K562 (cell line): ENCODE measurements around the gene METTL14. TPM values are rescaled to one million over a fixed set of nuclear protein-coding genes. Genes with fewer than 3 reads are reported as not detected.

ENCODE experiments used
- ATAC-seq: fragments of 200-7000 bp; cut with Tn5 transposase; 3 replicates; pipeline ENCODE4 v1.9.1; 2020; ENCODE audit warnings: moderate library complexity
- BruUV-seq: library from RNA; stranded (reverse); fragments of 400-500 nt; replicated peaks from 2 replicates; lab custom pipeline; 2021; lab: Mats Ljungman, UMichigan
- CTCF ChIA-PET: fragments of 300-600 bp; formaldehyde crosslinking; extraction: SDS; loops from one replicate; lab custom pipeline; 2021; ENCODE audit warnings: low intra/inter-chr PET ratio; lab: Yijun Ruan, JAX
- POLR2A ChIA-PET: fragments of 300-600, 350-650 bp; sonication (Branson Sonifier 250); formaldehyde crosslinking; extraction: SDS; loops from one replicate; lab custom pipeline; 2021; ENCODE audit warnings: antibody characterized with exemption, inconsistent platforms; lab: Yijun Ruan, JAX
- DNase-seq, 4 experiments: peaks; one replicate each; pipeline versions ENCODE4 v3.0.0 to v3.0.0-alpha.2; 2011 to 2018; ENCODE audit warnings: low spot score in 3 of 4, mixed read lengths in 3 of 4; ENCODE audit errors: extremely low read depth in 1 of 4
- FAIRE-seq: peaks from 2 replicates; lab custom pipeline; 2011; peaks lifted over from hg19 to GRCh38; lab: Jason Lieb, UNC
- H2AFZ ChIP-seq: 2 replicates; pipeline ENCODE4 v1.6.0; 2011; ENCODE audit warnings: low read depth, low read length, control low read depth, inconsistent platforms
- H3K27ac ChIP-seq: fragments of 200-600 bp; 3 replicates; pipeline ENCODE4 v1.8.0; 2011; ENCODE audit warnings: low read depth, mild to moderate bottlenecking, control low read depth, inconsistent platforms, low read length, moderate library complexity, mixed read lengths; ENCODE audit errors: extremely low read depth
- H3K27me3 ChIP-seq, 2 experiments: fragments of 300-600 bp in 1 of 2; 2 replicates in 1 of 2; 3 replicates in 1 of 2; pipeline versions ENCODE4 v1.6.0 to v1.8.0; 2011; ENCODE audit warnings: inconsistent platforms in 2 of 2, low read length in 2 of 2, mild to moderate bottlenecking in 1 of 2, mixed read lengths in 1 of 2, moderate library complexity in 1 of 2; ENCODE audit not compliant: control insufficient read depth in 2 of 2, insufficient read depth in 2 of 2
- H3K36me3 ChIP-seq: fragments of 300-600 bp; 3 replicates; pipeline ENCODE4 v1.8.0; 2011; ENCODE audit warnings: mild to moderate bottlenecking, low read length, inconsistent platforms; ENCODE audit not compliant: control insufficient read depth, insufficient read depth
- H3K4me1 ChIP-seq, 2 experiments: fragments of 200-600 bp in 1 of 2; replicated peaks in 1 of 2; 2 replicates in 1 of 2; 3 replicates in 1 of 2; pipeline versions ENCODE4 v1.5.1 to v1.8.0; 2011; ENCODE audit warnings: inconsistent platforms in 2 of 2, low read length in 2 of 2, mild to moderate bottlenecking in 1 of 2, mixed read lengths in 1 of 2, moderate library complexity in 1 of 2; ENCODE audit not compliant: control insufficient read depth in 2 of 2, insufficient read depth in 2 of 2
- H3K4me2 ChIP-seq: 2 replicates; pipeline ENCODE4 v1.6.1; 2011; ENCODE audit warnings: low read length, control low read depth, inconsistent platforms, mixed read lengths; ENCODE audit not compliant: insufficient read depth
- H3K4me3 ChIP-seq: fragments of 200-600 bp; sonication (generic), shearing (Covaris generic); 2 replicates; pipeline ENCODE4 v1.5.1; 2016; ENCODE audit warnings: control low read depth, inconsistent platforms
- H3K79me2 ChIP-seq: fragments of 200-600 bp; 3 replicates; pipeline ENCODE4 v1.8.0; 2011; ENCODE audit warnings: low read length, inconsistent platforms; ENCODE audit not compliant: control insufficient read depth, insufficient read depth
- H3K9ac ChIP-seq, 2 experiments: 2 replicates each; pipeline versions ENCODE4 v1.6.0 to v1.6.1; 2011; ENCODE audit warnings: low read depth in 2 of 2, low read length in 2 of 2, control low read depth in 1 of 2, inconsistent platforms in 1 of 2, mild to moderate bottlenecking in 1 of 2, mixed read lengths in 1 of 2; ENCODE audit not compliant: insufficient read depth in 1 of 2
- H3K9me1 ChIP-seq: one replicate; pipeline ENCODE4 v1.6.0; 2011; ENCODE audit warnings: inconsistent platforms, mild to moderate bottlenecking, low read length, moderate library complexity; ENCODE audit not compliant: control insufficient read depth, insufficient read depth
- H3K9me3 ChIP-seq: replicated peaks from 2 replicates; pipeline ENCODE4 v1.5.1; 2011; ENCODE audit warnings: low read depth, low read length, inconsistent platforms; ENCODE audit not compliant: control insufficient read depth, insufficient read depth
- H4K20me1 ChIP-seq: replicated peaks from 2 replicates; pipeline ENCODE4 v1.6.1; 2011; ENCODE audit warnings: low read length, inconsistent platforms, mixed read lengths; ENCODE audit not compliant: control insufficient read depth, insufficient read depth
- E2F4 ChIP-seq: sonication (generic); formaldehyde crosslinking; IDR thresholded peaks from 2 replicates; pipeline ENCODE4 v1.8.0; 2022; ENCODE audit warnings: mild to moderate bottlenecking, low read depth, missing genetic modification reagents
- NCOA2 ChIP-seq, 2 experiments: fragments of 450-650 bp; IDR thresholded peaks; 2 replicates each; pipeline ENCODE4 v1.6.1; 2018; ENCODE audit warnings: mild to moderate bottlenecking in 2 of 2, moderate library complexity in 1 of 2; ENCODE audit not compliant: partially characterized antibody in 2 of 2
- POLR2AphosphoS5 ChIP-seq: IDR thresholded peaks from 2 replicates; pipeline ENCODE4 v1.6.1; 2011; ENCODE audit warnings: mild to moderate bottlenecking, low read depth, low read length, moderate library complexity; ENCODE audit not compliant: control insufficient read depth, insufficient read depth
- SPI1 ChIP-seq: IDR thresholded peaks from 2 replicates; pipeline ENCODE4 v1.6.1; 2011; ENCODE audit warnings: low read depth, low read length, control low read depth, borderline replicate concordance
- TCF15 ChIP-seq: fragments of 250-450 bp; sonication (Bioruptor Pico); IDR thresholded peaks from 2 replicates; pipeline ENCODE4 v1.8.0; 2022; ENCODE audit warnings: moderate library complexity, mild to moderate bottlenecking, inconsistent platforms
- TEAD1 ChIP-seq, 2 experiments: fragments of 450-650 bp in 1 of 2; sonication (generic) in 1 of 2; formaldehyde crosslinking; IDR thresholded peaks; 2 replicates each; pipeline versions ENCODE4 v1.4.0 to v1.8.0; 2020 to 2022; ENCODE audit warnings: mild to moderate bottlenecking in 2 of 2, missing genetic modification reagents in 1 of 2
- ZFX ChIP-seq: sonication (generic); formaldehyde crosslinking; IDR thresholded peaks from 2 replicates; pipeline ENCODE4 v1.8.0; 2022; ENCODE audit warnings: mild to moderate bottlenecking, missing genetic modification reagents, moderate library complexity
- ZNF655 ChIP-seq: fragments of 250-450 bp; sonication (Bioruptor Pico); IDR thresholded peaks from 2 replicates; pipeline ENCODE4 v1.5.0; 2021
- WGBS: fragments of 100-300 bp; shearing (Covaris generic); methylation state at CpG from one replicate; pipeline ENCODE4 v1.1.6; 2016; ENCODE audit warnings: low coverage, mixed read lengths; ENCODE audit not compliant: insufficient coverage; ENCODE audit errors: missing lambda C conversion rate; 5-methylcytosine and 5-hydroxymethylcytosine counted together
- in situ Hi-C: fragments of 300-500 bp; cut with MboI; formaldehyde crosslinking; loops from 4 replicates; pipeline ENCODE4 v1.15.0; 2018; ENCODE audit warnings: inconsistent platforms, mixed read lengths
- intact Hi-C: fragments of 100-400 bp; cut with micrococcal nuclease; formaldehyde crosslinking; loops from 2 replicates; pipeline ENCODE4 v1.14.2; 2022
- polyA plus RNA-seq, 8 experiments: library from polyadenylated mRNA; depleted of rRNA in 4 of 8; stranded (reverse) in 5 of 8; unstranded in 3 of 8; fragments of >200 nt; fragmentation: Nextera tagmentation in 2 of 8; fragmentation: Illumina TruSeq in 1 of 8; extraction: Ambion mirVana in 2 of 8; extraction: Trizol in 1 of 8; gene quantifications; 2 replicates each; pipeline versions ENCODE4 v1.2.1 to v1.2.3, GENCODE V29; 2011 to 2014; ENCODE audit warnings: inconsistent platforms in 1 of 8, missing spikeins in 1 of 8
- total RNA-seq, 7 experiments: library from RNA; depleted of rRNA in 6 of 7; stranded (reverse); fragments of >200 nt in 6 of 7; fragmentation: Illumina TruSeq in 2 of 7; extraction: Trizol in 2 of 7; gene quantifications; 2 replicates each; pipeline versions ENCODE4 v1.2.1 to v1.2.3, GENCODE V29; 2011 to 2021; ENCODE audit warnings: low replicate concordance in 1 of 7

Gene METTL14
- total and polyA plus RNA-seq, 9 of the 15 experiments (the other 6 are each of a cell fraction or from before 2014, with no cell fraction given), result 16.7 to 42.4 (median 27.7) TPM

GRCh38 chr4:118760493-118760892 is 75.3 kb downstream of the METTL14 start:
- BruUV-seq, result no TSS peak
- Histone ChIP-seq H3K4me3 (no peak overlapping the region), H3K4me2 (no peak overlapping the region), H3K27me3 (no peaks in the 10 kb centered on the region), H2AFZ (no peak overlapping the region), H4K20me1 (no peaks in the 10 kb centered on the region), H3K9me3 (no peaks in the 10 kb centered on the region), H3K27ac (no peak overlapping the region), H3K4me1 (no peaks in the 10 kb centered on the region; a peak in 1 of 5 replicates), H3K36me3 (peaks cover 28% of the 10 kb centered on the region), H3K9me1 (no peaks in the 10 kb centered on the region), H3K79me2 (no peaks in the 10 kb centered on the region), H3K9ac (no peak overlapping the region)
- DNase-seq, result no peak
- TF ChIP-seq E2F4, result no peak
- TF ChIP-seq POLR2AphosphoS5, result no peak
- TF ChIP-seq ZFX (CRISPR knock-in tag), result no peak
- TF ChIP-seq TEAD1 (CRISPR knock-in tag; IDR thresholded peaks at IDR 0.05), result no peak
- TF ChIP-seq ZNF655 (CRISPR knock-in tag), result no peak
- no peak for TF ChIP-seq TCF15 (CRISPR knock-in tag)
- TF ChIP-seq SPI1, result no peak
- TF ChIP-seq NCOA2 (IDR thresholded peaks at IDR 0.05; ENCODE audit: partially characterized antibody in 2 of 2), result no peak
- POLR2A ChIA-PET, result interaction anchor here (0.6 kb wide), 1 partner anchor 407 kb away, joined by 4 read pairs; no protein-coding TSS in a partner anchor
- ATAC-seq, result no peak
- FAIRE-seq, result no peak
- CTCF ChIA-PET, result no interaction called here
- in situ Hi-C loops (no loop called here), intact Hi-C loops (no loop called here)
- WGBS, result 92% methylated on average over 4 of the region's 5 CpGs
